ENCODE measurements around the gene ROBO1. TPM values are rescaled to one million over a fixed set of nuclear protein-coding genes. Genes with fewer than 3 reads are reported as not detected.

The ROBO1 gene
- total and polyA plus RNA-seq, 2 of the 13 experiments (the other 11 are each of a cell fraction or from before 2014, with no cell fraction given) = 52.2 to 71.0 TPM

GRCh38 chr3:78764634-78765033 is 1003.2 kb downstream of the ROBO1 start:
- no peak for TF ChIP-seq ZNF777 (CRISPR knock-in tag; IDR thresholded peaks at IDR 0.05)
- TF ChIP-seq KMT2B (CRISPR knock-in tag; IDR thresholded peaks at IDR 0.05) = no peak
- no peak for TF ChIP-seq MYC (CRISPR knock-in tag; IDR thresholded peaks at IDR 0.05; ENCODE audit: borderline replicate concordance)
- no peak for TF ChIP-seq CC2D1A (CRISPR knock-in tag; IDR thresholded peaks at IDR 0.05)
- Histone ChIP-seq H3K4me2 (ENCODE audit: low read depth, low read length) (no peak overlapping the region), H3K27ac (ENCODE audit: extremely low read length, insufficient read depth, low read length) (no peak overlapping the region), H4K20me1 (ENCODE audit: insufficient read depth, low read length) (no peaks in the 10 kb centered on the region), H3K4me3 (replicated peaks in 1 of 3; ENCODE audit: insufficient read depth in 1 of 3, low read depth in 2 of 3, low read length in 3 of 3) (no peak overlapping the region), H3K79me2 (ENCODE audit: insufficient read depth, low read length) (peaks cover 1% of the 10 kb centered on the region), H3K9me3 (ENCODE audit: low read length) (no peaks in the 10 kb centered on the region), H3K36me3 (replicated peaks in 1 of 2; ENCODE audit: control insufficient read depth in 1 of 2, insufficient read depth in 2 of 2, low read length in 2 of 2) (no peaks in the 10 kb centered on the region), H3K27me3 (ENCODE audit: control insufficient read depth in 1 of 2, insufficient read depth in 2 of 2, low read length in 2 of 2) (no peaks in the 10 kb centered on the region), H2AFZ (ENCODE audit: low read length) (no peak overlapping the region), H3K4me1 (ENCODE audit: insufficient read depth, low read length) (0 out of 2 replicates have a peak, but pooled peaks cover 12% of the 10 kb centered on the region), H3K9ac (ENCODE audit: insufficient read depth, low read depth, low read length) (no peak overlapping the region)
- FAIRE-seq = no peak
- ChIA-PET CTCF (ENCODE audit: low intra/inter-chr PET ratio, low total read pairs) (no interaction called here), POLR2A (interaction anchor here (0.6 kb wide), 1 partner anchor 10 kb away, joined by 3 read pairs; no protein-coding TSS in a partner anchor)
- in situ Hi-C loops (cut with HindIII; ENCODE audit: extremely low pct_ligation_motif_present, low pct_unique_long_range_greater_than_20kb) = no loop called here
- intact Hi-C loops (cut with micrococcal nuclease; ENCODE audit: unreplicated experiment) = no loop called here
- no peak for ATAC-seq
- no TSS peak for BruUV-seq (replicated peaks)
- no peak for DNase-seq (ENCODE audit: low spot score)
- WGBS (ENCODE audit: low lambda C conversion rate) = 97% methylated on average over 3 of the region's 3 CpGs

- CTCF ChIA-PET (ENCODE audit: low intra/inter-chr PET ratio, low total read pairs) = no interaction called here
- no peak overlapping the region for H2AFZ ChIP-seq (ENCODE audit: low read length)
- FAIRE-seq = no peak
- 0 out of 2 replicates have a peak, but pooled peaks cover 12% of the 10 kb centered on the region for H3K4me1 ChIP-seq (ENCODE audit: insufficient read depth, low read length)
- DNase-seq (ENCODE audit: low spot score) = no peak
- H3K27ac ChIP-seq (ENCODE audit: extremely low read length, insufficient read depth, low read length) = no peak overlapping the region
- no peaks in the 10 kb centered on the region; a peak in 1 of 5 replicates for H3K36me3 ChIP-seq (replicated peaks in 1 of 2; ENCODE audit: control insufficient read depth in 1 of 2, insufficient read depth in 2 of 2, low read length in 2 of 2)
- H4K20me1 ChIP-seq (ENCODE audit: insufficient read depth, low read length) = no peaks in the 10 kb centered on the region
- POLR2A ChIA-PET = no interaction called here
- ATAC-seq = no peak
- H3K9ac ChIP-seq (ENCODE audit: insufficient read depth, low read depth, low read length) = no peak overlapping the region
- no peaks in the 10 kb centered on the region for H3K9me3 ChIP-seq (ENCODE audit: low read length)
- WGBS (ENCODE audit: low lambda C conversion rate) = 93% methylated on average over 1 of the region's 1 CpG
- H3K4me2 ChIP-seq (ENCODE audit: low read depth, low read length) = no peak overlapping the region
- no peaks in the 10 kb centered on the region for H3K27me3 ChIP-seq (ENCODE audit: control insufficient read depth in 1 of 2, insufficient read depth in 2 of 2, low read length in 2 of 2)
- no TSS peak for BruUV-seq (replicated peaks)
- H3K79me2 ChIP-seq (ENCODE audit: insufficient read depth, low read length) = peaks cover 2% of the 10 kb centered on the region
- no peak overlapping the region for H3K4me3 ChIP-seq (replicated peaks in 1 of 3; ENCODE audit: insufficient read depth in 1 of 3, low read depth in 2 of 3, low read length in 3 of 3)
- in situ Hi-C loops (cut with HindIII; ENCODE audit: extremely low pct_ligation_motif_present, low pct_unique_long_range_greater_than_20kb) = no loop called here
- intact Hi-C loops (cut with micrococcal nuclease; ENCODE audit: unreplicated experiment) = no loop called here
- TF ChIP-seq ZBTB43 (CRISPR knock-in tag; conservative IDR thresholded peaks at IDR 0.05) (no peak), ETV6 (CRISPR knock-in tag; conservative IDR thresholded peaks at IDR 0.05) (no peak), ZNF691 (CRISPR knock-in tag; IDR thresholded peaks at IDR 0.05; ENCODE audit: borderline replicate concordance, low read depth) (no peak), ZSCAN20 (CRISPR knock-in tag; IDR thresholded peaks at IDR 0.05; ENCODE audit: borderline replicate concordance) (no peak), ZNF710 (CRISPR knock-in tag; IDR thresholded peaks at IDR 0.05; ENCODE audit: borderline replicate concordance) (no peak), ZNF3 (CRISPR knock-in tag; IDR thresholded peaks at IDR 0.05) (no peak), POLR2AphosphoS5 (IDR thresholded peaks at IDR 0.05; ENCODE audit: low read depth, low read length) (no peak), RAD21 (CRISPR knock-in tag; IDR thresholded peaks at IDR 0.05) (no peak), NR3C1 (CRISPR knock-in tag; IDR thresholded peaks at IDR 0.05) (no peak), ZBTB34 (CRISPR knock-in tag; IDR thresholded peaks at IDR 0.05) (no peak)
Measured at GRCh38 chr3:78762121-78762520, 1005.7 kb downstream of the ROBO1 start.
